Measurements from ENCODE around the gene KIAA0825.
"Not testable (repeated sequence)": the region's sequence is repeated elsewhere in the genome, so short reads cannot be mapped to it uniquely, and the experiment has no call there.

Gene KIAA0825

GRCh38 chr5:94361832-94362796 is 256.3 kb downstream of the KIAA0825 start:
- DNase-seq: no peak

GRCh38 chr5:94361161-94361560 is 257.2 kb downstream of the KIAA0825 start:
- no peak for DNase-seq

- DNase-seq: no peak
These were observed 257.8 kb downstream of the KIAA0825 start for GRCh38 chr5:94360382-94361130.

- no peak for DNase-seq
These were observed 258.5 kb downstream of the KIAA0825 start for GRCh38 chr5:94359880-94360279.

- no peak for DNase-seq
These were observed 262.6 kb downstream of the KIAA0825 start for GRCh38 chr5:94355811-94356210.

- DNase-seq: not testable (repeated sequence)
These were observed 263.4 kb downstream of the KIAA0825 start for GRCh38 chr5:94354837-94355485.

- no peak for DNase-seq
These were observed 264.8 kb downstream of the KIAA0825 start for GRCh38 chr5:94353605-94354004.

GRCh38 chr5:94347130-94347529 is 271.3 kb downstream of the KIAA0825 start:
- no peak for DNase-seq

- no peak for DNase-seq
These were observed 273.1 kb downstream of the KIAA0825 start for GRCh38 chr5:94345257-94345656.

- DNase-seq: no peak
These were observed 280.8 kb downstream of the KIAA0825 start for GRCh38 chr5:94337617-94338016.

GRCh38 chr5:94335936-94336335 is 282.5 kb downstream of the KIAA0825 start:
- no peak for DNase-seq

- DNase-seq: no peak
These were observed 289.3 kb downstream of the KIAA0825 start for GRCh38 chr5:94329115-94329514.

- DNase-seq: no peak
These were observed 291.8 kb downstream of the KIAA0825 start for GRCh38 chr5:94326586-94326985.

GRCh38 chr5:94316916-94317838 is 301.2 kb downstream of the KIAA0825 start:
- DNase-seq: no peak

- DNase-seq: no peak
These were observed 303.8 kb downstream of the KIAA0825 start for GRCh38 chr5:94314460-94315131.

- no peak for DNase-seq
These were observed 304.7 kb downstream of the KIAA0825 start for GRCh38 chr5:94313696-94314095.

GRCh38 chr5:94313188-94313587 is 305.2 kb downstream of the KIAA0825 start:
- no peak for DNase-seq

GRCh38 chr5:94312298-94312697 is 306.1 kb downstream of the KIAA0825 start:
- no peak for DNase-seq

- DNase-seq: no peak
These were observed 307.6 kb downstream of the KIAA0825 start for GRCh38 chr5:94310833-94311232.

GRCh38 chr5:94309141-94309540 is 309.3 kb downstream of the KIAA0825 start:
- no peak for DNase-seq

GRCh38 chr5:94308442-94308841 is 310.0 kb downstream of the KIAA0825 start:
- DNase-seq: no peak

GRCh38 chr5:94304146-94304545 is 314.3 kb downstream of the KIAA0825 start:
- DNase-seq: no peak

Data from CD4-positive, alpha-beta T cell treated with Interleukin-12 subunit alpha and Interleukin-12 subunit beta, for 1 hour (primary cell).